ENCODE results near the gene TMEM9. TPM values are rescaled to one million over a fixed set of nuclear protein-coding genes. Genes with fewer than 3 reads are reported as not detected.

The TMEM9 gene
- total and polyA plus RNA-seq, 2 donors (not counting 3 experiments of a cell fraction or from before 2014, with no cell fraction given) = 39.3 to 96.1 TPM

- Histone ChIP-seq H3K9me1 (replicated peaks; ENCODE audit: control insufficient read depth, extremely low read depth, insufficient read depth, low read length) (no peaks in the 10 kb centered on the region), H3K9me3 (replicated peaks; ENCODE audit: control insufficient read depth, insufficient read depth, low read length) (no peaks in the 10 kb centered on the region), H3K4me3 (replicated peaks in 1 of 3; ENCODE audit: insufficient read depth in 1 of 3, low read depth in 1 of 3, low read length in 3 of 3) (no peak overlapping the region), H3K4me1 (ENCODE audit: control insufficient read depth, extremely low read depth, insufficient read depth, low read length) (no peaks in the 10 kb centered on the region), H3K27me3 (ENCODE audit: control insufficient read depth in 2 of 2, insufficient read depth in 2 of 2, low read length in 2 of 2) (no peaks in the 10 kb centered on the region), H3K27ac (ENCODE audit: insufficient read depth, low read depth, low read length) (no peak overlapping the region), H3K9ac (replicated peaks; ENCODE audit: extremely low read depth, insufficient read depth, low read length) (no peak overlapping the region), H2AFZ (ENCODE audit: low read depth, low read length) (no peak overlapping the region), H4K20me1 (replicated peaks; ENCODE audit: control insufficient read depth, extremely low read depth, insufficient read depth, low read length) (no peaks in the 10 kb centered on the region), H3K36me3 (ENCODE audit: control insufficient read depth in 2 of 2, extremely low read depth in 1 of 2, insufficient read depth in 2 of 2, low read length in 2 of 2) (peaks cover 0 to 9% of the 10 kb centered on the region in 2 experiments), H3K79me2 (ENCODE audit: control insufficient read depth, insufficient read depth, low read length) (no peaks in the 10 kb centered on the region), H3K4me2 (ENCODE audit: insufficient read depth, low read length) (no peak overlapping the region)
- POLR2A ChIA-PET = no interaction called here
- FAIRE-seq (no peak), DNase-seq (ENCODE audit: low read depth, low spot score) (no peak)
- no TSS peak for BruUV-seq (replicated peaks)
- TF ChIP-seq GATA2 (IDR thresholded peaks at IDR 0.05; ENCODE audit: insufficient read depth, insufficient read length, low read depth, low read length) (no peak), JUN (IDR thresholded peaks at IDR 0.05; ENCODE audit: borderline replicate concordance, insufficient read depth, insufficient read length, low read depth) (no peak), POLR2AphosphoS5 (IDR thresholded peaks at IDR 0.05; ENCODE audit: insufficient read depth, low read depth, low read length) (no peak), CTCF (IDR thresholded peaks at IDR 0.05; ENCODE audit: extremely low read depth in 1 of 2, insufficient read depth in 1 of 2, low read depth in 1 of 2, low read length in 2 of 2) (no peak), POLR2A (IDR thresholded peaks at IDR 0.05; ENCODE audit: low read depth, low read length) (no peak), MAX (IDR thresholded peaks at IDR 0.05; ENCODE audit: insufficient read depth, insufficient read length) (no peak), MYC (IDR thresholded peaks at IDR 0.05; ENCODE audit: low read depth, low read length) (no peak), EZH2 (IDR thresholded peaks at IDR 0.05; ENCODE audit: borderline replicate concordance, low read depth, low read length, severe bottlenecking) (no peak), FOS (IDR thresholded peaks at IDR 0.05; ENCODE audit: borderline replicate concordance, insufficient read depth, low read length) (no peak)
- intact Hi-C loops (cut with micrococcal nuclease) = no loop called here
- dilution Hi-C loops (cut with MboI; ENCODE audit: extremely low pct_ligation_motif_present, low sequenced_read_pairs) = no loop called here
- CTCF ChIA-PET = interaction anchor here (1.0 kb wide), 1 partner anchor 13 kb away, joined by 3 read pairs; no protein-coding TSS in a partner anchor
Measured at GRCh38 chr1:201134405-201134804, 19.9 kb downstream of the TMEM9 start.
